Liver (tissue), 3 donors: ENCODE data around the gene ELF1.

Source experiments
- CTCF ChIP-seq: fragments of 150-350 bp; IDR thresholded peaks from 2 replicates; pipeline ENCODE4 v1.5.1; 2017; ENCODE audit warnings: improper control_type of control experiment, low read depth, low read length; ENCODE audit not compliant: missing input control
- GABPA ChIP-seq, 2 donors: IDR thresholded peaks in 1 of 2; conservative IDR thresholded peaks in 1 of 2; 2 replicates each; pipeline ENCODE4 v1.6.1; 2016; ENCODE audit warnings: antibody characterized with exemption in 2 of 2, mild to moderate bottlenecking in 1 of 2, moderate library complexity in 1 of 2
- REST ChIP-seq: IDR thresholded peaks from 2 replicates; pipeline ENCODE4 v1.6.1; 2016; ENCODE audit warnings: antibody characterized with exemption, mild to moderate bottlenecking
- SP1 ChIP-seq: IDR thresholded peaks from 2 replicates; pipeline ENCODE4 v1.6.1; 2018; ENCODE audit warnings: antibody characterized with exemption, mild to moderate bottlenecking
- TAF1 ChIP-seq: conservative IDR thresholded peaks from 2 replicates; pipeline ENCODE4 v1.6.1; 2016; ENCODE audit warnings: antibody characterized with exemption, mild to moderate bottlenecking
- donor health status: healthy.
- donor health status: healthy.

GRCh38 chr13:41056826-41057711, 38.0 kb upstream of the ELF1 start:
- no peak for TF ChIP-seq CTCF
- TF ChIP-seq TAF1, result no peak
- TF ChIP-seq GABPA (IDR thresholded peaks at IDR 0.05 in 1 of 2, conservative IDR thresholded peaks at IDR 0.05 in 1 of 2), result no peak
- TF ChIP-seq REST, result no peak
- TF ChIP-seq SP1, result no peak
